ENCODE measurements around the gene HDAC7.

- TF ChIP-seq CTCF (IDR thresholded peaks at IDR 0.05; ENCODE audit: low read depth, low read length, missing input control) (no peak), RAD21 (IDR thresholded peaks at IDR 0.05) (no peak), JUND (IDR thresholded peaks at IDR 0.05) (no peak), TAF1 (conservative IDR thresholded peaks at IDR 0.05) (no peak), GABPA (IDR thresholded peaks at IDR 0.05 in 1 of 2, conservative IDR thresholded peaks at IDR 0.05 in 1 of 2) (no peak)
Measured at GRCh38 chr12:47786662-47787280, 32.9 kb downstream of the HDAC7 start.

Measured in liver (tissue), 3 donors.